Peyer's patch (tissue), 4 donors: ENCODE measurements around the gene MYD88. TPM values are rescaled to one million over a fixed set of nuclear protein-coding genes. Genes with fewer than 3 reads are reported as not detected.

Source experiments
- DNase-seq, 3 donors: peaks; one replicate each; pipeline ENCODE4 v3.0.0-alpha.2; 2017 to 2019
- H3K27ac ChIP-seq, 4 donors: fragments of 200-600 bp; sonication (generic); one replicate each; pipeline ENCODE4 v1.5.1; 2016 to 2019
- H3K27me3 ChIP-seq, 2 donors: fragments of 200-600 bp; sonication (generic); one replicate each; pipeline ENCODE4 v1.5.1; 2019
- H3K36me3 ChIP-seq, 3 donors: fragments of 200-600 bp; sonication (generic); one replicate each; pipeline ENCODE4 v1.5.1; 2016 to 2019
- H3K4me1 ChIP-seq, 4 donors: fragments of 200-600 bp; sonication (generic); one replicate each; pipeline ENCODE4 v1.5.1; 2016 to 2019
- H3K4me3 ChIP-seq, 4 donors: fragments of 200-600 bp; sonication (generic); 1 replicate in 3 of 4; 2 replicates in 1 of 4; pipeline ENCODE4 v1.5.1; 2016 to 2019; ENCODE audit warnings: mild to moderate bottlenecking in 1 of 4
- H3K9me3 ChIP-seq, 4 donors: fragments of 200-600 bp; sonication (generic); one replicate each; pipeline ENCODE4 v1.5.1; 2016 to 2019; ENCODE audit warnings: mild to moderate bottlenecking in 1 of 4
- POLR2A ChIP-seq, 2 donors: fragments of 450-650 bp; IDR thresholded peaks; one replicate each; pipeline ENCODE4 v1.5.1; 2017; ENCODE audit warnings: antibody characterized with exemption in 2 of 2, mild to moderate bottlenecking in 2 of 2, moderate library complexity in 2 of 2
- total RNA-seq, 4 donors: library from RNA; depleted of rRNA; stranded (reverse); fragments of >200 nt; gene quantifications; one replicate each; pipeline ENCODE4 v1.1.0, GENCODE V29; 2016
- TF ChIP-seq, protein P1 (sequence below), 6 experiments: fragments of 450-650 bp in 4 of 6; fragments of 200-600 bp in 2 of 6; sonication (generic) in 1 of 6; IDR thresholded peaks; one replicate each; pipeline ENCODE4 v1.5.1; 2017 to 2019; ENCODE audit warnings: antibody characterized with exemption in 6 of 6, mild to moderate bottlenecking in 3 of 6, moderate library complexity in 1 of 6

MYD88 gene
- total RNA-seq, 4 donors from 2014 or later = 41.8 to 82.7 (median 73.8) TPM

DNA sequence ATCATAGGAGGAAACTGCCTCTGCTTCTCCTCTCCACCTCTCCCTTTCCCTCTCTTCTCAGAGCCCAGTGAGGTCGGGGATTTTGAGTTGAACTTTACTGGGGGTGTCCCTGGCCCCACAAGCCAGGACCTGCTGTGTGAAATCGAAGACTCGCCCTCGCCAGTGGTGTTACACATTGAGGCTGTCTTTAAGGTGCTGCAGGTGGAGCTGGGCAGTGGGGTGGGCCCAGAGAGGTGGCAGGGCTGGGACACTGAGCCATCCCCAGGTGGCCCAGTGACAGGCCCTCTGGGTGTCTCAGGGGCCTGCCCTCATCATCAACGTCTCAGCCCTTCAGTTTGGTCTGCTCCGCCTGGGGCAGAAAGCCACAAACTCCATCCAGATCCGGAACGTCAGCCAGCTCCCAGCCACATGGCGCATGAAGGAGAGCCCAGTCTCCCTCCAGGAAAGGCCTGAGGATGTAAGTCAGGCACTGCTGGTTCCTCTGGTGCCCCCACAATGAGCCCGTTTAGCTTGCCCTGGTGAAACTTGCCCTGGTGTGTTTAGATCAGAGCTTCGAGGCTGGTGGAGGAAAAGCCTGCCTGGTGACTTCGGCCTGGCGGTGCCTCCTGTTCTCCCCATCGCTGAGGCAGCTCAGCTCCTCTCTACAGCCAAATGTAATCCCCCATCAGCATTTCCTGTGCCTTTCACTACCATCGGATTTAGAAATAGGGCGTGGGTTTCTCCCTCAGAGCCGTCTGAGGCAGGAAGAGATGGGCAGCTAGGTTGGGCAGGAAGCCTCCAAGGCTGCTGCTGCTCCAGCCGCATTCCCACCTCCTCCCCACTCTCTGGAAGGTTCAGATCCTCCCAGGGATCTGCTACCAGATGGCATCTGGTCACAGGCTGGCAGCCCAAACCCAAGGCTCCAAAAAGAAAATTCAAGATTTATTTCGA, 40.8 kb upstream of the MYD88 start:
- no peak overlapping the region for H3K4me3 ChIP-seq
- DNase-seq = peak in 1 of 3 donors; percentile 21
- no peak overlapping the region for H3K27ac ChIP-seq
- TF ChIP-seq, protein P1, sequence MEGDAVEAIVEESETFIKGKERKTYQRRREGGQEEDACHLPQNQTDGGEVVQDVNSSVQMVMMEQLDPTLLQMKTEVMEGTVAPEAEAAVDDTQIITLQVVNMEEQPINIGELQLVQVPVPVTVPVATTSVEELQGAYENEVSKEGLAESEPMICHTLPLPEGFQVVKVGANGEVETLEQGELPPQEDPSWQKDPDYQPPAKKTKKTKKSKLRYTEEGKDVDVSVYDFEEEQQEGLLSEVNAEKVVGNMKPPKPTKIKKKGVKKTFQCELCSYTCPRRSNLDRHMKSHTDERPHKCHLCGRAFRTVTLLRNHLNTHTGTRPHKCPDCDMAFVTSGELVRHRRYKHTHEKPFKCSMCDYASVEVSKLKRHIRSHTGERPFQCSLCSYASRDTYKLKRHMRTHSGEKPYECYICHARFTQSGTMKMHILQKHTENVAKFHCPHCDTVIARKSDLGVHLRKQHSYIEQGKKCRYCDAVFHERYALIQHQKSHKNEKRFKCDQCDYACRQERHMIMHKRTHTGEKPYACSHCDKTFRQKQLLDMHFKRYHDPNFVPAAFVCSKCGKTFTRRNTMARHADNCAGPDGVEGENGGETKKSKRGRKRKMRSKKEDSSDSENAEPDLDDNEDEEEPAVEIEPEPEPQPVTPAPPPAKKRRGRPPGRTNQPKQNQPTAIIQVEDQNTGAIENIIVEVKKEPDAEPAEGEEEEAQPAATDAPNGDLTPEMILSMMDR (IDR thresholded peaks at IDR 0.05) = no peak
- TF ChIP-seq POLR2A (IDR thresholded peaks at IDR 0.05) = no peak
- no peaks in the 10 kb centered on the region for H3K27me3 ChIP-seq
- no peaks in the 10 kb centered on the region for H3K9me3 ChIP-seq
- H3K4me1 ChIP-seq = no peaks in the 10 kb centered on the region
- no peaks in the 10 kb centered on the region for H3K36me3 ChIP-seq

DNA sequence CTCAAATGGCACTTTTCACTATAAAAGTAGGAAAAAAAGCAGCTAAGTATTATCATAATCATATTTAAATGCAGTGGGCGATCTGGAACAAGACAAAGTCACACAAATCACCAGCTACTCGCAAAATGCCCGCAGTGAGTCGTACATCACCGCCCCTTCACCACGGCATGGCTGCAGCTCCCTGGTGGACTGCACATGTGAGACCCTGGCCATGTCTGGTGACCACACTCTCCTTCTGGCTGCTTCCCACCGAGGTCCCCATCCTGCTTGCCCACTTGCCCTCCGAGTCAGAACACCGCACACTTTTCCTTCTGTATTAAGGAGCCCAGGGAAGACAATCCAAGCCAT, 40.1 kb upstream of the MYD88 start:
- Histone ChIP-seq H3K9me3 (no peaks in the 10 kb centered on the region), H3K4me1 (no peaks in the 10 kb centered on the region), H3K4me3 (no peak overlapping the region), H3K27me3 (no peaks in the 10 kb centered on the region), H3K27ac (no peak overlapping the region), H3K36me3 (no peaks in the 10 kb centered on the region)
- TF ChIP-seq POLR2A (IDR thresholded peaks at IDR 0.05) = no peak
- TF ChIP-seq, protein P1 (IDR thresholded peaks at IDR 0.05) = no peak
- no peak for DNase-seq

DNA sequence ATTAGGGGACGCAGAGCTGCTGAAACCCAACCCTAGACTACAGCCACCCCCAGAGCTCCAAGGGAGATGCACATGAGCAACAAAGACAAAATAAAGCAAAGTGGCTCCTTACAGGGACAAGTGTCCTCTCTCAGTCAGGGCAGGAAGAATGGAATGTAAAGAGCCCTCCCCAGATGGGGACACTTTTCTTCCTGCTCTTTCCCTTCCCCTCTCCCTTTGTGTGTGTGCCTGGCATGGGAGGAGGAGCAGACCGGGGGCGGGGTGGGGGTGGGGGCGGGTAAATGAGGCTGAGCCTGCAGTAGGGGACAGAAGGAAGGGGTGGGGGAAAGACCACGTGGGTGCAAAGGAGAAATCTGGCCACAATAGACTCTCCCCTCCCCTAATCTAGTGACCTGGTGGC, 38.9 kb upstream of the MYD88 start:
- TF ChIP-seq, protein P1 (IDR thresholded peaks at IDR 0.05) = no peak
- TF ChIP-seq POLR2A (IDR thresholded peaks at IDR 0.05) = no peak
- Histone ChIP-seq H3K9me3 (no peaks in the 10 kb centered on the region), H3K27ac (no peak overlapping the region), H3K27me3 (no peaks in the 10 kb centered on the region), H3K4me3 (no peak overlapping the region), H3K36me3 (no peaks in the 10 kb centered on the region), H3K4me1 (no peaks in the 10 kb centered on the region)
- no peak for DNase-seq

DNA sequence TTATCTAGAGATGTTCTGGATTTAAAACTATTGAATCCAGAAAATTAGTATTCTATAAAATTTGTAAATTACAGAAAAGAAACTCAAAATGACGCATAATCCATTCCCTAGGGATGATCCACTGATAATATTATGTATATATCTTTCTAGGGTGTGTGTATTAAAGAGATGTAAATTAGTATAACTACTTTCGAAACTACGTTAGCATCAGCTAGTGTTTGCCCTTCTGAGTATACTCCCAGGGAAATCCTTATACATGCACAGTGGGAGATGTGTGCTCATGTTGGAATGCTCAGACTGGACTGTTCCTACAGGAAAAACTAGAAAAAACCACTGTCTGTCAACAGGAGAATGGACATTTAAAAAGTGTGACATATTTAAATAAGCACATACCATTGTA, 38.0 kb upstream of the MYD88 start:
- TF ChIP-seq, protein P1 (IDR thresholded peaks at IDR 0.05) = no peak
- no peak for TF ChIP-seq POLR2A (IDR thresholded peaks at IDR 0.05)
- no peaks in the 10 kb centered on the region for H3K9me3 ChIP-seq
- no peaks in the 10 kb centered on the region for H3K27me3 ChIP-seq
- H3K4me3 ChIP-seq = no peak overlapping the region
- no peaks in the 10 kb centered on the region for H3K36me3 ChIP-seq
- no peak overlapping the region for H3K27ac ChIP-seq
- no peak for DNase-seq
- no peaks in the 10 kb centered on the region for H3K4me1 ChIP-seq

DNA sequence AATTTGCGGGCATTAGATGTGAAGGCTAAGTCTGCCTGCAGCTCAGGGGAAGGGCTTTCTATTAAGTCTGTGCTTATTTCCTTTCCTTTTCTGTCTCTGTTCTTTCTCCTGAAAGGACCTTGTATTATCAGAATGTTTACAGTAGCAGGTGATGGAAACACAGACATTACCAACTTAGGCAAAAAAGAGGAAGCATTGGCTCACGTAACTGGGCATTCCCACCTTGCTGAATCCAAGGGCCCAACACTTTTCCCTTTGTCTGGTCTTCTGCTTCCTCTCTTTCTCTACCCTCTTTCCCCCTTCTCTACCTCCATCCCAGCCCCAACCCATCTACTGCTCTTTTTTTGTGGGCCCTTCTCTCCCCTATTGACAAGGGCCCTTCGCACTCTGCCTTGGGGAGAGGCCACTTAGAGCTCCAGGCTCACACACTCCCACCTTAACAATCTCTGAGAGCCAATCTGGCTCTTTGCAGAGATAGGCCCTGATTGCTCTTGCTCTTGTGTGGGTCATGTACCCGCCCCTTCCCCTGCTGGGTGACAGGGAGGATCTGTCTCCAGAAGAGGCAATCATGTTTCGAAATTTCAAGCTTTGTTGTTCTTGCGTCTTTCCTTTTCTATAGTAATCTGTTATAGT, 36.5 kb upstream of the MYD88 start:
- H3K9me3 ChIP-seq = no peaks in the 10 kb centered on the region
- no peak for TF ChIP-seq POLR2A (IDR thresholded peaks at IDR 0.05)
- TF ChIP-seq, protein P1 (IDR thresholded peaks at IDR 0.05) = no peak
- H3K36me3 ChIP-seq = no peaks in the 10 kb centered on the region
- H3K4me3 ChIP-seq = no peak overlapping the region
- H3K4me1 ChIP-seq = no peaks in the 10 kb centered on the region
- H3K27ac ChIP-seq = no peak overlapping the region
- no peaks in the 10 kb centered on the region for H3K27me3 ChIP-seq
- peak in 1 of 3 donors; percentile 4 for DNase-seq
